Skeletal muscle cell (primary cell): ENCODE measurements around the gene AGMAT.
A peak's percentile ranks its signal among the peaks of the same experiment; 100 is the strongest.

ENCODE experiments used
- DNase-seq: peaks from one replicate; pipeline ENCODE4 v3.0.0-alpha.2; 2010; ENCODE audit warnings: low read depth
- H3K4me3 ChIP-seq: 2 replicates; pipeline ENCODE4 v1.5.1; 2011; ENCODE audit warnings: low read depth, mild to moderate bottlenecking, control low read depth, low read length, moderate library complexity

Gene AGMAT

DNA sequence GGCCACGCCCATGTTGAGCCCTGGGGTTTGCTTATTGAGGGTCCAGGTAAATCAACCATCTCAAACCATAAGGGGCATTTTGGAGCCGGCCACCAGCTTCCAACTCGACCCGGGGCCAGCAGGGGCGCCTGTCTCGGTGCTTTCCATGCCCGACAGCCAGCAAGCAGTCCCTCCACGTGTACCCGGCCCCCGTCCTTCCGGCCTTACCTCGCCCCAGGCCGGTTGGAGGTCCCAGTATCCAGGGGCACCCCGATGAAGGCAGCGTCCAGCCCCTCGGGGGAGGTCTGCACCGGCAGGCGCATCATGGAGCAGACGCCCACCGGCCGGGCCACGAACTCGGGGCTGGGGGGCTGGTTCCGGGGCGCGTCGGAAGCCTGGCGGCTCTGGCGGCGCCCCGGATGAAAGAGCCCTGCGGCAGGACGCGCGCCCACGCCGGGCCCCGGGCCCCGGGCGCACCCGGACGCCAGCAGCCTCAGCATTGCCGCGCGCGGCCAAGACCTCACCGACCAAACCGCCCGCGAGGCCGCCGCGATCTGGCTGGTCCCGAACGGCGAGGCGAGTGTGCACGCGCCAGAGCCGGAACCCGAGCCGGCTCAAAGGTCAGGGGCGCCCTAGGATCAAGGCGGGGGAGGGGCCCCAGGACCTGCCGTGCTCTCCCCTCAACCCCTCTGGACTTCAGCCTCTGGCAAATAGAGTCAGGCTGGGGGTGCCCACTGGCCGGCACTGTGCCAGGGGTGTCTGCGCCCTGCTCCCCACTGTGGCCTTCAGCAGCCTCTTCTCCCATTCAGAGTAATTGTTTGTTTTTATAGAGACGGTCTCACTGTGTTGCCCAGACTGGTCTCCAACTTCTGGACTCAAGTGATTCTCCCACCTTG, at the start of gene AGMAT:
TSS of gene AGMAT (minus strand) at position 563 of the 875 bp plus-strand sequence. CDS start at position 479, 84 bp downstream.
- peak within 1 kb of the TSS; percentile 46 for H3K4me3 ChIP-seq
- DNase-seq: no peak

DNA sequence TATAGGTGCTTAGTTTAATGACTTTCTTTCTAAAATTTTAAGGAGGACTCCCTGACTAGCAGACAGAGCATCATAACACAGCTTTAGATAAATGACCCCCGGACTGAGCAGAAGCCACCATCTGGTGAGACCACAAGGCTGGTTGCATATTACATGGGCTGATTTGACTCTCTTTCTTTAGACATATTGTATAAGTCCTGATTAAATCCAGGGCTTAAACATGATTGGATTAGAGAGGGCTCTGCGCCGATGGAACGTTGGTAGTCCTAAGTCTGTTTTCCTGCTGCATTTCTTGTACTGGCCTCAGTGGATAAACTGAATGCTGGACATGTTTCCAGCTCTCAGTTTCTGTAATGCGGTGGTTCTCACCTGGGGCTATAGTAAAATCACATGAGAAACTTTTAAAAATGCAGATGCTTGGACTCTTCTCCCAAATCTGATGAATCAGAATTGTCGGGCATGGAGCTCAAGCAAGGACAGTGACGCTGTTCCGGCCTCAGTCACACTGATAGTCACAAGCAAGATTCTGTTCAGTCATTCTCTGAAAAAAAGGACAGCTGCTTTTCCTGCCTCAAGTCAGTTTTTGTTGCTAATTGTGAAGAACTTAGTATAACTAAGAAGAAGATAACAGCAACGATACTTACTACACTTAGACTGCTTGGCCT, 49.0 kb upstream of the AGMAT start:
- no peak for DNase-seq
- no peak overlapping the region for H3K4me3 ChIP-seq

DNA sequence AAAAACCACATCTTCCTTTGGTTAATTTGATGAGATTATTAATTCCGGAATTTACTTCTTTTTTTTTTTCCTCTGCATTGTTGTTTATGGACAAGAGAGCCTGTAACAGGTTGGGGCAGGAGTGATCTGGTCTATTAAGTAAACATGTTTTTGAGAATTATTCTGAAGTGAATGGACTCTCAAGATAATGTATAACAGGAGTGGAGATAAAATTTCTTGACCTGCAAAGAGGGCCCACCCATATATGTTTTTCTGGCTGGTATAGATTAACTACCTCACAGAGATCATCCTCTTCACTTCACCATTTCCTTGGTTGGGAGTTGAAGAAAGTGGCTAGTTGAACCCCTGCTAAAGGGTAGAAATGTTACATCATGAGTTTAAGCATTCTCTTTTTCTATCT, 43.2 kb upstream of the AGMAT start:
- H3K4me3 ChIP-seq: no peak overlapping the region
- DNase-seq: no peak

DNA sequence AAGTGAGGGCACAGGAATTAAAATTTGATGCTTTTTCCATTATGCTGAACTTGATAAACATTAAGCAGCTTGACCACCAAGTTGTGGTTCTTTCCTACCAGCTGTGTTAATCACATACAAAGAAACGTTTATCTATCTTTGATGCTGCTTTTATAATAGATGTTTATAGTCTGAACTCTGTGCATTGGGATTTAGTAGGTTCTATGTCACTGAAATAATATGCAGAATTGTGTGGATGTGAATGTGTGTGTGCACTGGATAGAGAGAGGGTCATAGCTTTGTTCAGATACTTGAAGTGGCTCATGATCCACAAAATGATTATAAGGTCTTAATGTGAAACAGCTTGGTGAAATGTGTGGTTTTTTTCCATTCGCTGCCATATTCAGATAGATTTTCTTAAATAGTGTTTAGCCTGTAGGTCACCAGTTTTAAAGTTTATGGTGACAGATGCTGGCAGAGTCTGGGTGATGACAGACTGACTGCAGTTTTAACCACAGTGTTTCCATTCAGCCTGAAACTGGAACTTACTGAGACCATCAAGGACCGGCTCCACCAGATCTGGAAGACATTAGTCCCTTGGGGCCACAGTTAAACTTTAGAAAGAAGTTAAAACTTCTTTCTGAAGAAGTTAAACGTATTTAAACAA, 42.6 kb upstream of the AGMAT start:
- no peak for DNase-seq
- H3K4me3 ChIP-seq: no peak overlapping the region

DNA sequence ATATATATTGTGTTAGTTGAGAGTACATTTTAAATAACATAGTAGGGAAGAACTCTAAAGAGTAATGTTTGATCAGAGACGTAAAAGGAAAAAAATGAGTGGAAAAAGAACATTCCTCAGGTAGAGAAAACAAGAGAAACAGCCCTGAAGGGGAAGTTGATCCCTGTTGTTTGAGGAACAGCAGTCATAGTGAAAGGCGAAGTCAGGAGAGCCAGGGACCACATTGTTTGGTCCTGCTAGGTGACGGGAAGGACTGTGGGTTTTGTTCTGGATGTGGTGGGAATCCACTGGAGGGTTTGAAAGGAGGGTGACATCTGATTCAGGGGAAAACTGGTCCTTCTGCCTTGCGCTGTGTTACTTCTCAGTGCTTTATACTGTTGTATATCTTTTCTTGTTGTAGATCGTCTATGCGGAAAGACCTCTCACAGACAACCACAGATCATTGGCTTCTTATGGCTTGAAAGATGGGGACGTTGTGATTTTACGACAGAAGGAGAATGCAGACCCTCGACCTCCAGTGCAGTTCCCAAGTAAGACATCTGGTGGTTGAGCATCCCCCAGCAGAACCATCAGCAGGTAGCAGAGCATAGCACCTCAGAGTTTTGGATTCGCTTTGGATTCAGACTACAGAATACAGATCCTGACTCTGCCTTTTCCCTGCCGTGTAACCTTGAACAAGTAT, 41.6 kb upstream of the AGMAT start:
- no peak for DNase-seq
- H3K4me3 ChIP-seq: no peak overlapping the region

DNA sequence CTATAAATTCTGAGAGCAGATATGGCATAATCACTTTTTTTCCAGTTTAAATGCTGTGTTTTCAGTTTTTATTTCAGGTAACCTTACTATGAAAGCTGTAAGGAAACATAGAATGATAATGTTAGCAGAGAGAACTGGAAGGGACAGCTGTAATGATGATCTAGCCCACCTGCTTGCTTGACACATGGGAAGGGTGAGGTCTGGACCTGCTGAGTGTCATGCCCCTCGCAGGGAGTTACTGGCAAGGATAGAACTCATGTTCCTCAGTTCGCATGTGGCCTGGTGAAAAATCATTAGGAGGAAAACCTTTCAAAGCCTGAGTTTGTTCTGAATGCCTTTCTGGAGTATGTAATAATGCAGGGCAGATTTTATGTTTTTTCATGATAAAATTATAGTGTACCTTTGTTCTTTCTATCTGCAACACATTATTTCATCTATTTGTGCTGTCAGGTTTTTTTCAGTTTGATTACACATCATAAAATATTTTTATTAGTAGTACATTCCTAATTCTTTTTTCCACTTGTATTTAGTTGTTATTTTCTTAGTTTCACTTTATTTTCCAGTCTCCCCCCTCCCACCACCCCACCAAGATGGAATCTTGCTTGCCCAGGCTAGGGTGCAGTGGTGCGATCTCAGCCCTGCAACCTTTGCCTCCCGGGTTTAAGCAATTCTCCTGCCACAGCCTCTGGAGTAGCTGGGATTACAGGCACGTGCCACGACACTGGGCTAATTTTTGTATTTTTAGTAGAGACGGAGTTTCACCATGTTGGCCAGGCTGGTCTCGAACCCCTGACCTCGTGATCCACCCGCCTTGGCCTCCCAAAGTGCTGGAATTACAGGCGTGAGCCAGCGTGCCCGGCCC, 40.4 kb upstream of the AGMAT start:
- DNase-seq: no peak
- no peak overlapping the region for H3K4me3 ChIP-seq

- DNase-seq: no peak
- no peak overlapping the region for H3K4me3 ChIP-seq
These were observed 39.4 kb upstream of the AGMAT start for GRCh38 chr1:15624133-15624714.

DNA sequence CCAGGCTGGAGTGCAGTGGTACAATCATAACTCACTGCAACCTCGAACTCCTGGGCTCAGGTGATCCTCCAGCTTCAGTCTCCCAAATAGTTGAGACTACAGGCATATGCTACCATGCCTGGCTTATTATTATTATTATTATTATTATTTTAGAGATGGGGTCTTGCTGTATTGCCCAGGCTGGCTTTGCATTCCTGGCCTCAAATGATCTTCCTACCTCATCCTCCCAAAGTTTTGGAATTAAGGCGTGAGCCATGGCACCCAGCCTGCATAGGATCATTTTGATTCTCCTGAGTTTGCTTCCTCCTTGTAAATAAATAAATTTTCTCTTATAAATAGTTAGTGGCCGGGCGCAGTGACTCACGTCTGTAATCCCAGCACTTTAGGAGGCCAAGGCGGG, 38.6 kb upstream of the AGMAT start:
- H3K4me3 ChIP-seq: no peak overlapping the region
- DNase-seq: no peak

DNA sequence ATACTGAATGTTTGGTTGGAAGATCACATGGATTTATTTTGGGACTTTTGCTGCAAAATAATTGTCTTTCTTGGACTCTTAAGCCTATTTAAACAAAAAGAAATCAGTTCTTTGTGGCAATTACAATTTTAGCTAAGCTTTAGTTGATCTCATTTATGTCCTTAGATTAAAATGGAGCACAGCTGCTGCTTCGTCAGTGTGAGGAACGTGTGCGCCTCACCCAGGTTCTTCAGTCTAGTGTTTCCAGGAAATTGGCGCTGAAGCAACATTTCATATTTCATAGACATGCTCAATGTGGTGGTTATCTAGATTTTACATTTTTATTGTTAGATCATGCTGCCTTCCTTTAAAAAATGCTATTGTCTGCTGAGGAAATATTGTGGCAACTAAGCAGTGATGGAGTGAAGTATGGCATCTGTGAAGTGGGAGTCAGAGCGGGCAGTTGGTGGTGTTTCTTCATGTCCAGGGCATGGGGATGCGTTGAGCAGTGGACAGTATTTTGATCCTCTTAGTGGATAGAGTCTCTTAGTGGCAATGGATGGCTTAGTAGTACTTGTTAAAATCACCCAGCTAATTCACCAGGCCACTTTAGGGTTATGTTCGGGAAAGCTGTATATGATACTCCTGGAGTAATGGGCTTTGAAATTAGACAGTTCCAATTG, 38.0 kb upstream of the AGMAT start:
- no peak for DNase-seq
- H3K4me3 ChIP-seq: no peak overlapping the region

GRCh38 chr1:15621975-15622374, 37.1 kb upstream of the AGMAT start:
- no peak overlapping the region for H3K4me3 ChIP-seq
- no peak for DNase-seq

DNA sequence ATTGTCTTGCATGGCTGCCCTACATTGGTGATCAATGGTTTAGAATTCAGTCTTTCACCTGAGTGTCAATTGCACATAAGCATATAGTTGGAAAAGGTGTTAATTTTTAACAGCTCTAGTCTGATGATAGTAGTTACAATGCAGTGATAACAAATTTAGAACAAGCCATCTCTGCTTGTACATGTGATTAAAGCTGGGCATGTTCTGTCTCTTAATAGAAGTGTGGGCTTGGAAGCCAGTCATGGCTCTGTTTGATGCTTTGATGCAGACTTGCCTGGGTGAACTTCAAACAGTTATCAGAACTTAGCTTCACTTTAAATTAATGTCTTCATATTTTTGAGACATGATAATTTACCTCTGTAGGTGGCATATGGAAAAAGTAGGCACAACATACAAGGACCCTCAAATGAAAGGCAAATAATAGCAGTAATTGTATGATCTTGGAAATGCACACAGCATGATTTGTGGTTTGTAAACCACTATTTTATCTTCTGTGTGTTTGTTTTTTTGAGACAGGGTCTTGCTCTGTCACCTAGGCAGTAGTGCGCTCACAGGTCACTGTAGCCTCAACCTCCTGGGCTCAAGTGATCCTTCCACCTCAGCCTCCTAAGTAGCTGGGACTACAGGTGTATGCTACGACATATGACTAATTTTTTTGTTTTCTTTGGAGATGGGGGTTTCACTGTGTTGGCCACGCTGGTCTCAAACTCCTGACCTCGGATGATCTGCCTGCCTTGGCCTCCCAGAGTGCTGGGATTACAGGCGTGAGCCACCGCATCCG, 36.2 kb upstream of the AGMAT start:
- no peak for DNase-seq
- H3K4me3 ChIP-seq: no peak overlapping the region

DNA sequence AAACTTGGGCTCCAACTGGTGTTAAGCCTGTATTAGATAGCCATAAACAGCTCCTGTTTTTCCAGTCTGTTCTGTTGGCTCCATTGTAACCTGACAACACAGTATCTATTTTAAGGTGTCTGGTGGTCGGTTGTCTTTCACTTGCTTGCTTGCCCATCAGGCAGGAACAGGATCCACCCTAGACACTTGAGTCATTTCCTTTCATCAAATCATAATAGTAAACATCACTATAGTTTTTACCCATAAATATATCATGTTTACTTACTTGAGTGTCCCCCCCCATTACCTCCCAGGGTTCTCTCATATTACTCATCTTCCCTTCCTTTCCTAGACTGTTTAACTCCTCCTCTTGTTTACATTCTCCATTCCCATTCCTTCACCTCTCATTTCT, 35.3 kb upstream of the AGMAT start:
- DNase-seq: no peak

DNA sequence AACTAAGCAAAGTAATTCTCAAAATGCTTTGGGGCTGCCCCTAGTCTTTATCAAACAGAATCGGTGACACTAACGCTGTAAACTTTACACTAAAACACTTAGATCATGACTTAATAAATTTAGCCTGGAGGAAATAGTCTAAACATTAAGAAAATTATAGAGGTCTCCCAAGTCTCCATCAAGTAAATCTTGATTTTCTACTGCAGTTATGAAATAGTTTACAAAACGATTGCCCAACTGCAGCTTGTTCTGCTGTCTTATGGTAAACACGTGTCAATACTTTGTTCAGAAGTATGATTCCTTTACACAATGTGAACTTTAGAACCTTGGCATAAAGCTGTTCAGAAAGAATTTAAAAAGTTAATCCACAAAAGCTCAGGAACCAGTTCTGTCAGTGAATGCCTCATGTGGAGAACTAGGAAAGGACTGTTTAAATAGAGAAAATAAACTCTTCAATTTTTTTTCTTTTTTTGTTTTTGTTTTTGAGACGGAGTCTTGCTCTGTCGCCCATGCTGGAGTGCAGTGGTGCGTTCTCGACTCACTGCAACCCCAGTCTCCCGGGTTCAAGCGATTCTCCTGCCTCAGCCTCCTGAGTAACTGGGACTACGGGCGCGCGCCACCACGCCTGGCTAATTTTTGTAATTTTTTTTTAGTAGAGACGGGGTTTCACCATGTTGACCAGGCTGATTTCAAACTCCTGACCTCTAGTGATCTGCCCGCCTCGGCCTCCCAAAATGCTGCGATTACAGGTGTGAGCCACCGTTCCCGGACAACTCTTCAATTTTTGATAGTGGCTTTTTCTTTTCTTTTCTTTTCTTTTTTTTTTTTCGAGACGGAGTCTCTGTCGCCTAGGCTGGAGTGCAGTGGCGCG, 34.0 kb upstream of the AGMAT start:
- no peak for DNase-seq
- H3K4me3 ChIP-seq: peak overlapping the region; percentile 90

More for the DNA sequence above, 35.3 kb upstream of the AGMAT start:
- no peak overlapping the region for H3K4me3 ChIP-seq

GRCh38 chr1:15618077-15618654, 33.3 kb upstream of the AGMAT start:
- H3K4me3 ChIP-seq: peak overlapping the region; percentile 90
- no peak for DNase-seq

- peak within 1 kb of the TSS; percentile 90 for H3K4me3 ChIP-seq
These were observed 32.6 kb upstream of the AGMAT start, which contains the start of gene DDI2 for GRCh38 chr1:15617173-15618076. TSS of gene DDI2 (plus strand) at chr1:15617458. CDS start at chr1:15617671, 213 bp downstream.

More at GRCh38 chr1:15617173-15618076, 32.6 kb upstream of the AGMAT start, which contains the start of gene DDI2:
- DNase-seq: peak; percentile 91
